Hypothalamus (tissue), 51 donors: Measurements from ENCODE around the gene BCDIN3D.

ENCODE experiments used
- DNase-seq, 51 donors: peaks; one replicate each; lab custom pipeline; 2025; lab: John Stamatoyannopoulos, UW

The BCDIN3D gene

GRCh38 chr12:49801141-49802063, 41.5 kb downstream of the BCDIN3D start:
- DNase-seq: no peak

- no peak for DNase-seq
Measured at GRCh38 chr12:49800421-49801140, 42.3 kb downstream of the BCDIN3D start.

GRCh38 chr12:49798934-49799333, 44.0 kb downstream of the BCDIN3D start:
- no peak for DNase-seq

GRCh38 chr12:49798248-49798647, 44.7 kb downstream of the BCDIN3D start:
- no peak for DNase-seq

- no peak for DNase-seq
Measured at GRCh38 chr12:49797449-49797776, 45.5 kb downstream of the BCDIN3D start.

- DNase-seq: no peak
Measured at GRCh38 chr12:49796606-49797448, 46.1 kb downstream of the BCDIN3D start.

- DNase-seq: no peak
Measured at GRCh38 chr12:49796155-49796554, 46.8 kb downstream of the BCDIN3D start.

- DNase-seq: no peak
Measured at GRCh38 chr12:49795654-49796105, 47.2 kb downstream of the BCDIN3D start.

GRCh38 chr12:49794811-49795653, 47.9 kb downstream of the BCDIN3D start:
- DNase-seq: no peak

- DNase-seq: no peak
Measured at GRCh38 chr12:49794021-49794420, 48.9 kb downstream of the BCDIN3D start.

- no peak for DNase-seq
Measured at GRCh38 chr12:49793620-49794019, 49.3 kb downstream of the BCDIN3D start.

- DNase-seq: no peak
Measured at GRCh38 chr12:49792976-49793580, 49.8 kb downstream of the BCDIN3D start.

GRCh38 chr12:49792181-49792970, 50.5 kb downstream of the BCDIN3D start:
- DNase-seq: no peak

- DNase-seq: no peak
Measured at GRCh38 chr12:49791700-49792099, 51.2 kb downstream of the BCDIN3D start.

GRCh38 chr12:49790741-49791555, 52.0 kb downstream of the BCDIN3D start:
- DNase-seq: no peak

- no peak for DNase-seq
Measured at GRCh38 chr12:49789992-49790391, 52.9 kb downstream of the BCDIN3D start.

GRCh38 chr12:49787672-49788071, 55.2 kb downstream of the BCDIN3D start:
- no peak for DNase-seq
